Osteoblast (primary cell): ENCODE results near the gene SETX. TPM values are rescaled to one million over a fixed set of nuclear protein-coding genes. Genes with fewer than 3 reads are reported as not detected.

Experiments used
- DNase-seq: peaks from one replicate; pipeline ENCODE4 v3.0.0; 2011; ENCODE audit warnings: low spot score, mixed read lengths; ENCODE audit not compliant: insufficient read length; ENCODE audit errors: missing footprints
- H2AFZ ChIP-seq: 2 replicates; pipeline ENCODE4 v1.6.0; 2011; ENCODE audit warnings: mild to moderate bottlenecking, low read length
- H3K27ac ChIP-seq: 2 replicates; pipeline ENCODE4 v1.5.1; 2011; ENCODE audit warnings: mild to moderate bottlenecking, low read depth, low read length, moderate library complexity
- H3K27me3 ChIP-seq: 2 replicates; pipeline ENCODE4 v1.6.0; 2012; ENCODE audit warnings: mild to moderate bottlenecking, control low read depth, inconsistent platforms, low read length, moderate library complexity; ENCODE audit not compliant: insufficient read depth
- H3K36me3 ChIP-seq: 2 replicates; pipeline ENCODE4 v1.5.1; 2011; ENCODE audit warnings: mild to moderate bottlenecking, low read length, control low read depth, moderate library complexity; ENCODE audit not compliant: insufficient read depth
- H3K4me1 ChIP-seq: 2 replicates; pipeline ENCODE4 v1.5.1; 2011; ENCODE audit warnings: mild to moderate bottlenecking, low read length, control low read depth, moderate library complexity; ENCODE audit not compliant: insufficient read depth
- H3K4me2 ChIP-seq: 2 replicates; pipeline ENCODE4 v1.6.0; 2011; ENCODE audit warnings: mild to moderate bottlenecking, low read length; ENCODE audit not compliant: insufficient read depth
- H3K4me3 ChIP-seq: fragments of 200-600 bp; sonication (generic); 3 replicates; pipeline ENCODE4 v1.5.1; 2012; ENCODE audit warnings: mild to moderate bottlenecking, low read length, inconsistent platforms; ENCODE audit not compliant: insufficient read depth
- H3K79me2 ChIP-seq: 2 replicates; pipeline ENCODE4 v1.6.0; 2012; ENCODE audit warnings: mild to moderate bottlenecking, low read length, control low read depth, inconsistent platforms; ENCODE audit not compliant: insufficient read depth
- H3K9me3 ChIP-seq: 2 replicates; pipeline ENCODE4 v1.5.1; 2011; ENCODE audit warnings: low read depth, low read length, control low read depth
- H4K20me1 ChIP-seq: 2 replicates; pipeline ENCODE4 v1.6.0; 2012; ENCODE audit warnings: mild to moderate bottlenecking, low read length, control low read depth; ENCODE audit not compliant: insufficient read depth
- CTCF ChIP-seq: IDR thresholded peaks from 2 replicates; pipeline ENCODE4 v1.5.1; 2011; ENCODE audit warnings: mild to moderate bottlenecking, low read depth, low read length, moderate library complexity; ENCODE audit errors: extremely low read depth
- total RNA-seq: library from RNA; depleted of rRNA; stranded (reverse); fragments of >200 nt; gene quantifications from 2 replicates; pipeline ENCODE4 v1.2.3, GENCODE V29; 2012

SETX gene
- total RNA-seq, 1 donor = 89.0 TPM

DNA sequence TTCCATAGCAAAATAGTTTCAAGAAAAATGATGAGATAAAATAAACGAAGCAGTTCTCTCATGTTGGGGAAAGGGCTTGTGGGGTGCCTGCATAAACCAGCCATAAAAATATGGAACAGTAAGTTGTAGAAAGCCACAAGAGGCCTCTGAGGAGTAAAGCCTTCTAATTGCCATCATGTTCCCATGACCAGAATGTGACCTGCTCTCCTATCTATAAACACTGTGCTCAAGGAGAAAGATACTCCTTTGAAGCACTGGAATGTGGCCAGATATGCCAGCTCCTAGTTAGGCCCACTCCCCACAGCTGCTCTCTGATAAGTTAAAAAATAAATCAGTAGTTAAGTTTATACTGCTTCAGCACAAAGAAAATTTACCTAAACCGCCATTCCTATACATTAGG, 65.8 kb downstream of the SETX start:
- TF ChIP-seq CTCF = no peak
- peak overlapping the region; percentile 34 for H3K27ac ChIP-seq
- H3K4me3 ChIP-seq = no peak overlapping the region
- peaks cover 12% of the 10 kb centered on the region for H3K79me2 ChIP-seq
- H3K4me1 ChIP-seq = peaks cover 21% of the 10 kb centered on the region
- no peak overlapping the region for H2AFZ ChIP-seq
- DNase-seq = no peak
- H3K9me3 ChIP-seq = no peaks in the 10 kb centered on the region
- H3K36me3 ChIP-seq = peaks cover 46% of the 10 kb centered on the region
- no peaks in the 10 kb centered on the region for H3K27me3 ChIP-seq
- peak overlapping the region; percentile 18 for H3K4me2 ChIP-seq
- H4K20me1 ChIP-seq = peaks cover 37% of the 10 kb centered on the region

- H3K4me1 ChIP-seq = peaks cover 27% of the 10 kb centered on the region
- TF ChIP-seq CTCF = no peak
- no peak overlapping the region for H3K4me3 ChIP-seq
- H3K4me2 ChIP-seq = peak overlapping the region; percentile 18
- H3K79me2 ChIP-seq = peaks cover 12% of the 10 kb centered on the region
- H4K20me1 ChIP-seq = peaks cover 41% of the 10 kb centered on the region
- H3K27ac ChIP-seq = peak overlapping the region; percentile 34
- H3K9me3 ChIP-seq = no peaks in the 10 kb centered on the region
- no peak overlapping the region for H2AFZ ChIP-seq
- DNase-seq = no peak
- no peaks in the 10 kb centered on the region for H3K27me3 ChIP-seq
- H3K36me3 ChIP-seq = peaks cover 51% of the 10 kb centered on the region
These were observed 66.4 kb downstream of the SETX start for GRCh38 chr9:132288361-132288760.

DNA sequence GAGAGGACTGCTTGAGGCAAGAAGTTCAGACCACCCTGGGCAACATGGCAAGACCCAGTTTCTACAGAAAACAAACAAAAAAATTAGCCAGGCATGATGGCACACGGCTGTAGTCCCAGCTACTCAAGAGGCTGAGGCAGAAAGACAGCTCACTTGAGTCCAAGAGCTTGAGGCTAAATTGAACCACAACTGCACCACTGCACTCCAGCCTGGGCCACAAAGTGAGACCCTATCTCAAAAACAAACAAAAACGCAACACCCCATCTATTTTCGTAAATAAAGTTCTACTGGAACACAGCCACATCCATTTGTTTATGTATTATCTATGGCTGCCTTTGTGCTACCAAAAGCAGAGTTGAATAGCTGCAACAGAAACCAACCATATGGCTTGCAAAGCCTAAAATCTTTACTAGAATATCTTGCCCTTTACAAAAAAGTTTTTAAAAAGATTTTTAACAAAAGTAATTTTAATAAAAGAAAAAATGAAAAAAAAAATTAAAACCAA, 67.5 kb downstream of the SETX start:
- peaks cover 29% of the 10 kb centered on the region for H3K4me1 ChIP-seq
- H3K36me3 ChIP-seq = peaks cover 53% of the 10 kb centered on the region
- peaks cover 38% of the 10 kb centered on the region for H4K20me1 ChIP-seq
- no peak for DNase-seq
- no peak overlapping the region for H3K4me2 ChIP-seq
- H3K27me3 ChIP-seq = no peaks in the 10 kb centered on the region
- H2AFZ ChIP-seq = no peak overlapping the region
- peaks cover 12% of the 10 kb centered on the region for H3K79me2 ChIP-seq
- no peak overlapping the region for H3K4me3 ChIP-seq
- H3K9me3 ChIP-seq = no peaks in the 10 kb centered on the region
- H3K27ac ChIP-seq = no peak overlapping the region
- TF ChIP-seq CTCF = no peak

- H3K79me2 ChIP-seq = peaks cover 12% of the 10 kb centered on the region
- peak; percentile 81 for DNase-seq
- peaks cover 81% of the 10 kb centered on the region for H3K36me3 ChIP-seq
These were observed 70.9 kb downstream of the SETX start for GRCh38 chr9:132283863-132284262.

More at GRCh38 chr9:132283863-132284262, 70.9 kb downstream of the SETX start:
- Histone ChIP-seq H3K9me3 (no peaks in the 10 kb centered on the region), H3K4me2 (no peak overlapping the region), H3K27ac (peak overlapping the region; percentile 51), H2AFZ (no peak overlapping the region), H3K27me3 (no peaks in the 10 kb centered on the region), H3K4me3 (no peak overlapping the region), H4K20me1 (peaks cover 30% of the 10 kb centered on the region), H3K4me1 (peaks cover 22% of the 10 kb centered on the region)
- no peak for TF ChIP-seq CTCF
